Kidney (tissue), 14 donors: Measurements from ENCODE around the gene RBM10. TPM values are rescaled to one million over a fixed set of nuclear protein-coding genes. Genes with fewer than 3 reads are reported as not detected.
"Not testable (repeated sequence)": the region's sequence is repeated elsewhere in the genome, so short reads cannot be mapped to it uniquely, and the experiment has no call there.

ENCODE experiments used
- DNase-seq, 5 donors: peaks; one replicate each; pipeline ENCODE4 v3.0.0-alpha.2; 2013 to 2020
- FAIRE-seq: peaks from 2 replicates; lab custom pipeline; 2012; peaks lifted over from hg19 to GRCh38; lab: Jason Lieb, UNC
- H3K27ac ChIP-seq, 2 donors: one replicate each; pipeline ENCODE4 v1.7.0; 2013; ENCODE audit warnings: low read depth in 2 of 2, low read length in 2 of 2, inconsistent platforms in 1 of 2
- H3K27me3 ChIP-seq: one replicate; pipeline ENCODE4 v1.7.1; 2013; ENCODE audit warnings: low read length, inconsistent platforms; ENCODE audit not compliant: control insufficient read depth, insufficient read depth
- H3K36me3 ChIP-seq, 3 donors: one replicate each; pipeline versions ENCODE4 v1.7.0 to v1.7.1; 2013; ENCODE audit warnings: low read length in 3 of 3, control low read depth in 1 of 3, inconsistent platforms in 1 of 3; ENCODE audit not compliant: insufficient read depth in 3 of 3, control insufficient read depth in 2 of 3
- H3K4me1 ChIP-seq, 3 donors: one replicate each; pipeline versions ENCODE4 v1.7.0 to v1.7.1; 2013; ENCODE audit warnings: low read length in 3 of 3, inconsistent platforms in 1 of 3, low read depth in 1 of 3; ENCODE audit not compliant: control insufficient read depth in 2 of 3, insufficient read depth in 2 of 3
- H3K4me3 ChIP-seq, 3 donors: one replicate each; pipeline versions ENCODE4 v1.7.0 to v1.8.1; 2013; ENCODE audit warnings: low read length in 3 of 3, control low read depth in 1 of 3, inconsistent platforms in 1 of 3
- H3K9ac ChIP-seq, 3 donors: one replicate each; pipeline versions ENCODE4 v1.7.0 to v1.7.1; 2013; ENCODE audit warnings: low read length in 3 of 3, control low read depth in 1 of 3, inconsistent platforms in 1 of 3
- H3K9me3 ChIP-seq, 3 donors: one replicate each; pipeline versions ENCODE4 v1.7.0 to v1.7.1; 2013; ENCODE audit warnings: low read length in 3 of 3, control low read depth in 1 of 3, inconsistent platforms in 1 of 3; ENCODE audit not compliant: control insufficient read depth in 2 of 3, insufficient read depth in 1 of 3
- CTCF ChIP-seq: IDR thresholded peaks from 3 replicates; pipeline ENCODE4 v1.5.1; 2012; ENCODE audit warnings: mild to moderate bottlenecking, moderate library complexity, borderline replicate concordance; ENCODE audit not compliant: insufficient read depth; ENCODE audit errors: extremely low read depth
- intact Hi-C: fragments of 100-400 bp; cut with DNase I; formaldehyde crosslinking; loops from one replicate; pipeline ENCODE4 v1.11.1; 2022
- polyA plus RNA-seq: library from polyadenylated mRNA; stranded (reverse); fragments of 350-450 nt; fragmentation: Illumina TruSeq; extraction: RNeasy Lipid Tissue Mini Kit (QIAGEN cat#74804); gene quantifications from one replicate; pipeline ENCODE4 v1.2.3, GENCODE V29; 2014; ENCODE audit warnings: low read depth, low replicate concordance; ENCODE audit not compliant: insufficient read depth
- total RNA-seq: library from RNA; stranded (reverse); fragmentation: NEBNext Ultra II Directional; extraction: Animal tissue kit (Norgen Biotek cat#: 25700); gene quantifications from one replicate; pipeline ENCODE4 v1.2.1, GENCODE V29; 2021
- donor health status: control.
- donor health status: control.
- donor health status: control.
- donor health status: control.
- donor health status: control.
- donor health status: DM: yes; HTN: yes; CAD: no.
- donor health status: Normal renal cell carcinoma (clear cell type).

The RBM10 gene
- total and polyA plus RNA-seq, 2 donors from 2014 or later: 27.5 to 31.7 TPM

GRCh38 chrX:47098338-47099094 lies 46.5 kb upstream of the RBM10 start:
- Histone ChIP-seq H3K4me1 (no peaks in the 10 kb centered on the region), H3K4me3 (no peak overlapping the region), H3K9ac (no peak overlapping the region), H3K27me3 (no peaks in the 10 kb centered on the region), H3K9me3 (no peaks in the 10 kb centered on the region), H3K27ac (no peak overlapping the region), H3K36me3 (peaks cover 0 to 5% (median 0%) of the 10 kb centered on the region in 3 donors)
- DNase-seq (no peak), FAIRE-seq (no peak)
- intact Hi-C loops: no loop called here
- no peak for TF ChIP-seq CTCF

GRCh38 chrX:47101206-47101605 lies 43.8 kb upstream of the RBM10 start:
- DNase-seq (no peak), FAIRE-seq (no peak)
- Histone ChIP-seq H3K36me3 (peaks cover 0 to 5% (median 0%) of the 10 kb centered on the region in 3 donors), H3K4me1 (no peaks in the 10 kb centered on the region), H3K27ac (no peak overlapping the region), H3K9ac (no peak overlapping the region), H3K27me3 (no peaks in the 10 kb centered on the region), H3K4me3 (no peak overlapping the region), H3K9me3 (no peaks in the 10 kb centered on the region)
- TF ChIP-seq CTCF: no peak
- intact Hi-C loops: no loop called here

GRCh38 chrX:47110936-47111615 lies 33.9 kb upstream of the RBM10 start:
- FAIRE-seq, DNase-seq, H3K4me1 ChIP-seq, H3K9ac ChIP-seq, H3K27me3 ChIP-seq, H3K9me3 ChIP-seq, H3K4me3 ChIP-seq, H3K36me3 ChIP-seq, H3K27ac ChIP-seq, intact Hi-C loops: not testable (repeated sequence)

GRCh38 chrX:47112316-47112954 lies 32.6 kb upstream of the RBM10 start:
- H3K9me3 ChIP-seq: no peaks in the 10 kb centered on the region
- no peak overlapping the region for H3K9ac ChIP-seq
- H3K4me3 ChIP-seq: no peak overlapping the region
- H3K27ac ChIP-seq: no peak overlapping the region
- intact Hi-C loops: no loop called here
- no peaks in the 10 kb centered on the region for H3K36me3 ChIP-seq
- no peaks in the 10 kb centered on the region for H3K4me1 ChIP-seq
- FAIRE-seq (no peak), DNase-seq (no peak)
- no peak for TF ChIP-seq CTCF
- no peaks in the 10 kb centered on the region for H3K27me3 ChIP-seq

DNA sequence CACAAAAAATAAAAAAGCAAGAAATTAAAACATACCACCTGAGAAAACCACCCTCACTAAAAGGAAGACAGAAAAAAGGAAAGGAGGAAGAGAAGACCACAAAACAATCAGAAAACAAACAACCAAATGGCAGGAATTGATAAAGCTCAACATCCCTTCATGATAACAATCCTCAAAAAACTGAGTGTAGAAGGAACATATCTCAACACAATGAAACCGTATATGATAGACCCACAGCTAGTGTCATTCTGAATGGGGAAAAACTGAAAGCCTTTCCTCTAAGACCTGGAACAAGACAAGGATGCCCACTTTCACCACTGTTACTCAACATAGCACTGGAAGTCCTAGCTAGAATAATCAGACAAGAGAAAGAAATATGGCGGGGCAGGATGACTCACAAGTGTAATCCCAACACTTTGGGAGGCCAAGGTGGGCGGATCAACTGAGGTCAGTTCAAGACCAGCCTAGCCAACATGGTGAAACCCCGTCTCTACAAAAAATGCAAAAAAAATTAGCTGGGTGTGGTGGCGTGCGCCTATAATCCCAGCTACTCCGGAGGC lies 28.4 kb upstream of the RBM10 start:
- not testable (repeated sequence) for DNase-seq, FAIRE-seq, H3K27me3 ChIP-seq

More for the DNA sequence above, 28.4 kb upstream of the RBM10 start:
- intact Hi-C loops, H3K27ac ChIP-seq, H3K4me1 ChIP-seq, H3K36me3 ChIP-seq, H3K9ac ChIP-seq, H3K9me3 ChIP-seq, H3K4me3 ChIP-seq: not testable (repeated sequence)
